H1 (cell line): Measurements from ENCODE around the gene TUG1. TPM values are rescaled to one million over a fixed set of nuclear protein-coding genes. Genes with fewer than 3 reads are reported as not detected.

Experiments used
- CTCF ChIA-PET: fragments of 300-600 bp; sonication (Branson Sonifier 250); formaldehyde crosslinking; loops from one replicate; lab custom pipeline; 2021; ENCODE audit not compliant: partially characterized antibody; lab: Charles Lee
- POLR2A ChIA-PET: fragments of 300-600 bp; sonication (Branson Sonifier 250); formaldehyde crosslinking; loops from one replicate; lab custom pipeline; 2021; ENCODE audit warnings: inconsistent platforms; ENCODE audit not compliant: partially characterized antibody; lab: Charles Lee
- DNase-seq, 2 experiments: peaks; one replicate each; pipeline versions ENCODE4 v3.0.0 to v3.0.0-alpha.2; 2010 to 2022; ENCODE audit warnings: low spot score in 2 of 2, low read depth in 1 of 2, mixed read lengths in 1 of 2
- FAIRE-seq: peaks from 2 replicates; lab custom pipeline; 2011; peaks lifted over from hg19 to GRCh38; lab: Jason Lieb, UNC
- H2AFZ ChIP-seq: 2 replicates; pipeline ENCODE4 v1.8.1; 2012; ENCODE audit warnings: low read length, inconsistent platforms
- H2AK5ac ChIP-seq: 2 replicates; pipeline ENCODE4 v1.6.1; 2013; ENCODE audit warnings: low read depth, low read length
- H2BK120ac ChIP-seq: replicated peaks from 2 replicates; pipeline ENCODE3; 2013; ENCODE audit warnings: low read depth, low read length, inconsistent platforms
- H2BK12ac ChIP-seq: 2 replicates; pipeline ENCODE4 v1.6.1; 2013; ENCODE audit warnings: low read depth, low read length
- H2BK15ac ChIP-seq: 2 replicates; pipeline ENCODE4 v1.6.1; 2013; ENCODE audit warnings: low read length
- H2BK20ac ChIP-seq: 2 replicates; pipeline ENCODE4 v1.6.1; 2013; ENCODE audit warnings: low read length
- H2BK5ac ChIP-seq: 2 replicates; pipeline ENCODE4 v1.6.1; 2013; ENCODE audit warnings: low read depth, low read length
- H3K14ac ChIP-seq: 2 replicates; pipeline ENCODE4 v1.6.1; 2013; ENCODE audit warnings: inconsistent platforms; ENCODE audit not compliant: insufficient read length
- H3K18ac ChIP-seq: 2 replicates; pipeline ENCODE4 v1.6.1; 2013; ENCODE audit warnings: low read length; ENCODE audit errors: extremely low read depth
- H3K23ac ChIP-seq: 2 replicates; pipeline ENCODE4 v1.6.1; 2013; ENCODE audit warnings: inconsistent platforms; ENCODE audit not compliant: insufficient read length
- H3K23me2 ChIP-seq: 2 replicates; pipeline ENCODE4 v1.6.1; 2013; ENCODE audit warnings: low read depth, low read length
- H3K27ac ChIP-seq: 2 replicates; pipeline ENCODE4 v1.6.1; 2011; ENCODE audit warnings: low read depth, low read length, inconsistent platforms
- H3K27me3 ChIP-seq, 4 experiments: replicated peaks in 1 of 4; 1 replicate in 1 of 4; 2 replicates in 3 of 4; pipeline versions ENCODE4 v1.6.1 to v1.8.1; 2011 to 2013; ENCODE audit warnings: low read length in 3 of 4, mild to moderate bottlenecking in 3 of 4, inconsistent platforms in 2 of 4, mixed read lengths in 2 of 4, moderate library complexity in 1 of 4; ENCODE audit not compliant: control insufficient read depth in 3 of 4, insufficient read depth in 3 of 4; ENCODE audit errors: extremely low read depth in 1 of 4
- H3K36me3 ChIP-seq, 4 experiments: 2 replicates each; pipeline versions ENCODE4 v1.6.1 to v1.8.1; 2011 to 2013; ENCODE audit warnings: mild to moderate bottlenecking in 4 of 4, low read length in 3 of 4, moderate library complexity in 2 of 4, control low read depth in 1 of 4, inconsistent platforms in 1 of 4; ENCODE audit not compliant: insufficient read depth in 4 of 4, control insufficient read depth in 2 of 4
- H3K4ac ChIP-seq: replicated peaks from 2 replicates; pipeline ENCODE3; 2013; ENCODE audit warnings: low read length, low read depth, mixed read lengths, inconsistent platforms; ENCODE audit not compliant: insufficient read length
- H3K4me1 ChIP-seq, 4 experiments: replicated peaks in 1 of 4; 1 replicate in 1 of 4; 2 replicates in 3 of 4; pipeline versions ENCODE4 v1.6.1 to v1.8.1; 2011 to 2013; ENCODE audit warnings: low read length in 3 of 4, inconsistent platforms in 2 of 4, mixed read lengths in 1 of 4; ENCODE audit not compliant: insufficient read depth in 4 of 4, control insufficient read depth in 3 of 4
- H3K4me2 ChIP-seq, 2 experiments: 2 replicates each; pipeline versions ENCODE4 v1.6.1 to v1.8.1; 2011 to 2013; ENCODE audit warnings: low read depth in 2 of 2, low read length in 2 of 2, control low read depth in 1 of 2, inconsistent platforms in 1 of 2, mild to moderate bottlenecking in 1 of 2; ENCODE audit not compliant: insufficient read depth in 1 of 2
- H3K4me3 ChIP-seq, 4 experiments: fragments of 200-600, 300-600 bp in 1 of 4; sonication (generic), shearing (Covaris generic), sonication (Bioruptor Twin) in 1 of 4; 2 replicates each; pipeline versions ENCODE4 v1.5.1 to v1.8.1; 2011 to 2016; ENCODE audit warnings: low read length in 4 of 4, low read depth in 3 of 4, control low read depth in 2 of 4, inconsistent platforms in 2 of 4, mild to moderate bottlenecking in 2 of 4, mixed read lengths in 1 of 4, moderate library complexity in 1 of 4; ENCODE audit not compliant: insufficient read depth in 2 of 4; ENCODE audit errors: extremely low read depth in 1 of 4
- H3K56ac ChIP-seq: replicated peaks from 2 replicates; pipeline ENCODE3; 2013; ENCODE audit warnings: low read depth, mild to moderate bottlenecking, mixed read lengths, low read length, inconsistent platforms; ENCODE audit not compliant: insufficient read length
- H3K79me1 ChIP-seq: 2 replicates; pipeline ENCODE4 v1.6.1; 2013; ENCODE audit warnings: low read depth, low read length, control low read depth
- H3K79me2 ChIP-seq, 2 experiments: 2 replicates each; pipeline versions ENCODE4 v1.6.1 to v1.8.1; 2012 to 2013; ENCODE audit warnings: low read length in 2 of 2, mild to moderate bottlenecking in 2 of 2, inconsistent platforms in 1 of 2; ENCODE audit not compliant: insufficient read depth in 2 of 2, control insufficient read depth in 1 of 2
- H3K9ac ChIP-seq, 4 experiments: replicated peaks in 1 of 4; 1 replicate in 1 of 4; 2 replicates in 3 of 4; pipeline versions ENCODE4 v1.6.1 to v1.8.1; 2011 to 2013; ENCODE audit warnings: low read depth in 3 of 4, low read length in 3 of 4, control low read depth in 2 of 4, mild to moderate bottlenecking in 2 of 4, moderate library complexity in 2 of 4, inconsistent platforms in 1 of 4; ENCODE audit errors: extremely low read depth in 1 of 4
- H3K9me3 ChIP-seq, 2 experiments: 2 replicates each; pipeline versions ENCODE4 v1.6.1 to v1.8.1; 2012 to 2013; ENCODE audit warnings: mild to moderate bottlenecking in 2 of 2, moderate library complexity in 2 of 2, control low read depth in 1 of 2, inconsistent platforms in 1 of 2, low read depth in 1 of 2, low read length in 1 of 2, mixed read lengths in 1 of 2; ENCODE audit not compliant: insufficient read depth in 2 of 2
- H4K20me1 ChIP-seq, 2 experiments: replicated peaks in 1 of 2; 2 replicates each; pipeline versions ENCODE3 to v1.8.1; 2011 to 2013; ENCODE audit warnings: inconsistent platforms in 2 of 2, low read length in 2 of 2, mild to moderate bottlenecking in 1 of 2; ENCODE audit not compliant: insufficient read depth in 2 of 2, control insufficient read depth in 1 of 2
- H4K5ac ChIP-seq: 2 replicates; pipeline ENCODE4 v1.6.1; 2013; ENCODE audit warnings: low read length, low read depth, mixed read lengths, inconsistent platforms; ENCODE audit not compliant: insufficient read length
- H4K8ac ChIP-seq: 2 replicates; pipeline ENCODE4 v1.8.0; 2013; ENCODE audit warnings: mild to moderate bottlenecking, moderate library complexity, low read length, inconsistent platforms; ENCODE audit not compliant: insufficient read depth; ENCODE audit errors: extremely low read depth
- H4K91ac ChIP-seq: replicated peaks from 2 replicates; pipeline ENCODE3; 2013; ENCODE audit warnings: low read length, mixed read lengths, inconsistent platforms; ENCODE audit not compliant: insufficient read length
- CTBP2 ChIP-seq: IDR thresholded peaks from 2 replicates; pipeline ENCODE4 v1.7.0; 2011; ENCODE audit warnings: borderline replicate concordance, mild to moderate bottlenecking, moderate library complexity, mixed read lengths, low read length; ENCODE audit not compliant: insufficient read depth, insufficient read length
- CTCF ChIP-seq, 3 experiments: IDR thresholded peaks; 1 replicate in 2 of 3; 2 replicates in 1 of 3; pipeline versions ENCODE4 v1.5.1 to v1.6.1; 2011; ENCODE audit warnings: low read length in 3 of 3, mild to moderate bottlenecking in 3 of 3, inconsistent platforms in 2 of 3, low read depth in 1 of 3, moderate library complexity in 1 of 3; ENCODE audit not compliant: insufficient read depth in 1 of 3; ENCODE audit errors: control extremely low read depth in 1 of 3
- FOSL1 ChIP-seq: IDR thresholded peaks from 2 replicates; pipeline ENCODE4 v1.6.1; 2011; ENCODE audit warnings: mild to moderate bottlenecking, low read depth, low read length, moderate library complexity; ENCODE audit not compliant: insufficient read depth
- JUN ChIP-seq: IDR thresholded peaks from 2 replicates; pipeline ENCODE4 v1.6.1; 2011; ENCODE audit warnings: low read depth, mild to moderate bottlenecking, improper control_type of control experiment, low read length
- MAFK ChIP-seq: IDR thresholded peaks from 2 replicates; pipeline ENCODE4 v1.6.1; 2012; ENCODE audit warnings: low read depth, mild to moderate bottlenecking, improper control_type of control experiment, low read length
- TAF1 ChIP-seq: IDR thresholded peaks from 2 replicates; pipeline ENCODE4 v1.6.1; 2011; ENCODE audit warnings: mild to moderate bottlenecking, low read depth, low read length
- TCF12 ChIP-seq: IDR thresholded peaks from 2 replicates; pipeline ENCODE4 v1.6.1; 2011; ENCODE audit warnings: low read depth, mild to moderate bottlenecking, low read length
- WGBS, 2 experiments: shearing (Covaris generic) in 1 of 2; methylation state at CpG; one replicate each; pipeline versions ENCODE4 v1.1.6 to v1.1.7; 2013 to 2015; ENCODE audit warnings: low lambda C conversion rate in 2 of 2, mixed read lengths in 2 of 2, inconsistent platforms in 1 of 2, low coverage in 1 of 2, missing lambda C conversion rate in 1 of 2; ENCODE audit not compliant: insufficient replicate concordance in 2 of 2, insufficient coverage in 1 of 2, insufficient read length in 1 of 2; ENCODE audit errors: extremely low coverage in 1 of 2, missing lambda C conversion rate in 1 of 2; 5-methylcytosine and 5-hydroxymethylcytosine counted together
- polyA plus RNA-seq, 7 experiments: library from polyadenylated mRNA; depleted of rRNA in 3 of 7; stranded (reverse) in 5 of 7; unstranded in 2 of 7; fragments of >200 nt in 5 of 7; fragments of 200-250 nt in 2 of 7; gene quantifications; 1 replicate in 5 of 7; 2 replicates in 1 of 7; 4 replicates in 1 of 7; pipeline versions ENCODE4 v1.2.1 to v1.2.3, GENCODE V29; 2011 to 2013; ENCODE audit warnings: missing spikeins in 2 of 7, mixed read lengths in 2 of 7
- total RNA-seq: library from RNA; stranded (reverse); fragmentation: NEBNext Ultra II Directional; extraction: Animal tissue kit (Norgen Biotek cat#: 25700); gene quantifications from 2 replicates; pipeline ENCODE4 v1.2.1, GENCODE V29; 2021

TUG1 gene
- total and polyA plus RNA-seq, 2 of the 8 experiments (the other 6 are each of a cell fraction or from before 2014, with no cell fraction given) = 119 to 129 TPM

- H3K4ac ChIP-seq = no peak overlapping the region
- no peak overlapping the region; the same call in 1 of the 2 replicates for H2BK5ac ChIP-seq
- no peaks in the 10 kb centered on the region for H3K79me2 ChIP-seq
- peak overlapping the region; percentile 72; the same call in 1 of the 2 replicates for H2BK20ac ChIP-seq
- no peak overlapping the region for H3K14ac ChIP-seq
- H3K4me2 ChIP-seq = no peak overlapping the region
- DNase-seq = peak in 1 of 2 experiments; percentile 10
- no peak overlapping the region for H3K23ac ChIP-seq
- no peak overlapping the region for H2BK15ac ChIP-seq
- no peaks in the 10 kb centered on the region for H3K9me3 ChIP-seq
- 82% methylated on average over 4 of the region's 4 CpGs; no CpG with 5 or more reads in 1 of the 2 experiments for WGBS, 2 experiments
- H3K27me3 ChIP-seq = no peaks in the 10 kb centered on the region
- peak; percentile 48 for FAIRE-seq
- H3K4me1 ChIP-seq = peaks cover 0 to 3% (median 0%) of the 10 kb centered on the region in 4 experiments; a peak in 1 of 7 replicates
- ChIA-PET CTCF (no interaction called here), POLR2A (interaction anchor here (1.0 to 1.9 kb wide), 4 partner anchors 52 to 159 kb away, joined by 3 to 6 read pairs (median 4); partner anchors contain the start of genes MORC2 and TUG1)
- H2AFZ ChIP-seq = no peak overlapping the region
- H3K79me1 ChIP-seq = no peaks in the 10 kb centered on the region
- H4K91ac ChIP-seq = no peak overlapping the region
- H3K9ac ChIP-seq = no peak overlapping the region
- H2AK5ac ChIP-seq = no peak overlapping the region
- peak; percentile 63; the same call in 1 of the 2 replicates for TF ChIP-seq TCF12
- no peak for TF ChIP-seq CTBP2
- no peak for TF ChIP-seq MAFK
- TF ChIP-seq JUN = no peak
- no peak for TF ChIP-seq TAF1
- TF ChIP-seq FOSL1 = no peak
- no peak for TF ChIP-seq CTCF (IDR thresholded peaks at IDR 0.05; ENCODE audit: control extremely low read depth in 1 of 3, insufficient read depth in 1 of 3, low read depth in 1 of 3, low read length in 3 of 3)
- H3K18ac ChIP-seq = no peak overlapping the region
- H4K8ac ChIP-seq = no peak overlapping the region
- no peak overlapping the region for H3K56ac ChIP-seq
- no peak overlapping the region for H3K27ac ChIP-seq
- H3K23me2 ChIP-seq = no peaks in the 10 kb centered on the region
- no peak overlapping the region for H2BK120ac ChIP-seq
- no peaks in the 10 kb centered on the region for H4K20me1 ChIP-seq
- H2BK12ac ChIP-seq = no peak overlapping the region
- no peak overlapping the region for H3K4me3 ChIP-seq
- no peaks in the 10 kb centered on the region for H3K36me3 ChIP-seq
- H4K5ac ChIP-seq = no peak overlapping the region
Measured at GRCh38 chr22:31020334-31020733, 51.3 kb downstream of the TUG1 start.
